Stimulated activated CD4-positive, alpha-beta T cell treated with anti-CD3 and anti-CD28 coated beads, Interleukin-2, amount 100 ng/mL, for 48 hours (primary cell): ENCODE measurements around the gene PIP5K1C.

Experiments used
- DNase-seq, 2 donors: peaks; one replicate each; pipeline ENCODE4 v3.0.0-alpha.2; 2020

The PIP5K1C gene

GRCh38 chr19:3721131-3721886, 21.0 kb upstream of the PIP5K1C start:
- DNase-seq = peak; percentile 88 to 95

DNA sequence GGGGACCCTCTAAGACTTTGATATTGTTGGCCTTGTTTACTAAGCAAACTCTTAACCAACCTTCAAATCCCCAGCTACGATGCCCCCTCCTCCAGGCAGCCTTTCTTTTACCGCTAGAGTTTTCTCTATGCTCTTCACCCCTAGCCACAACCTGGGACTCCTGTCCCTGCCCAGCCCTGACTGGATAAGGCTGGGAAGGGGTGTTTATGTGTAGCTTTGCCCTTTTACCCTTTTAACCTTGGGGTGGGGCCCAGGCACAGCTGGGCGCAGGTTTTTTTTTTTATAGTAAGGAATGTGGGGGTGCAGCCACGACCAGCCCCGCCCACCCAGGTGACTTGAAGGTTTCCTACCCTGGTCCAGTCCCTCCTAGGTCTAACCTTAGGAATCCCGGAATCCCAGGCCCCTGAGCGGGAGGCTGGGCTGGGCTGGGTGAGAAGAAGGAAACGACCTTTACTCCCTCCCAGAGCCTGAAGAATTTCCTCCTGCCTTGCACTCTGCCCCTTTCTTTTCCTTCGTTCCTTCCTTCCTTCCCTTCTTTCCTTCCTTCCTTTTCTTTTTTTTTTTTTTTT, 20.2 kb upstream of the PIP5K1C start:
- no peak for DNase-seq

DNA sequence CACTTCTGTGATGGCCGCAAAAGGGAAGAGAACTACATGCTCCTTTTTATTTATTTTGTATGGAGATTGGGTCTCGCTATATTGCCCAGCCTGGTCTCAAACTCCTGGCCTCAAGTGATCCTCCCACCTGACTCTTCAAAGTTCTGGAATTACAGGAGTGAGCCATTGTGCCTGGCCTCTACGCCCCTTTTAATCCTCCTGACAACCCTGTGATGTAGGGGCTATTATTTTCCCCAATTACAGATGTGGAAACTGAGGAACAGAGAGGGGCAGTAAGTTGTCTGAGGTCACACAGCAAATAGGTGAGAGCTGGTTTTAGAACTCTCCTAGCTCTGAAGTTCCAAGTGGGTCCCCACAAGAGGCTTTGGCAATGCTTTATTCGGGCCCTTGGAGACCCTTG, 19.6 kb upstream of the PIP5K1C start:
- DNase-seq = no peak

DNA sequence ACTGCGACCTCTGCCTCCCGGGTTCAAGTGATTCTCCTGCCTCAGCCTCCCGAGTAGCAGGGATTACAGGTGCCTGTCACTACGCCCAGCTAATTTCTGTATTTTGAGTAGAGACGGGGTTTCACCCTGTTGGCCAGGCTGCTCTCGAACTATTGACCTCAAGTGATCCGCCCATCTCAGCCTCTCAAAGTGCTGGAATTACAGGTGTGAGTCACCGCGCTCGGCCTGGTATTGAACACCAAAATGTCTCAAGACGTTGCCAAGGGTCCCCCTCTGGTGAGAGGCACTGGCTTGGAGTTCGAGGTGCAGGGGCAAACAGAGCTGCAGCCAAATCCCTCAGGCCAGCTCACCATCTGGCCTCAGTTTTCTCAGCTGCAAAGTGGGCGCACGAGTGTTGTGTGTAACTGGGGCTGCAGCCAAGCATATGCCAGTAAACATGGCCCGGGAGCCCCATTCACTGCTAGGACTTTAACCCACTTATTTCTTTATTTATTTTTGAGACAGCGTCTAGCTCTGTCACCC, 15.9 kb upstream of the PIP5K1C start:
- DNase-seq = no peak

DNA sequence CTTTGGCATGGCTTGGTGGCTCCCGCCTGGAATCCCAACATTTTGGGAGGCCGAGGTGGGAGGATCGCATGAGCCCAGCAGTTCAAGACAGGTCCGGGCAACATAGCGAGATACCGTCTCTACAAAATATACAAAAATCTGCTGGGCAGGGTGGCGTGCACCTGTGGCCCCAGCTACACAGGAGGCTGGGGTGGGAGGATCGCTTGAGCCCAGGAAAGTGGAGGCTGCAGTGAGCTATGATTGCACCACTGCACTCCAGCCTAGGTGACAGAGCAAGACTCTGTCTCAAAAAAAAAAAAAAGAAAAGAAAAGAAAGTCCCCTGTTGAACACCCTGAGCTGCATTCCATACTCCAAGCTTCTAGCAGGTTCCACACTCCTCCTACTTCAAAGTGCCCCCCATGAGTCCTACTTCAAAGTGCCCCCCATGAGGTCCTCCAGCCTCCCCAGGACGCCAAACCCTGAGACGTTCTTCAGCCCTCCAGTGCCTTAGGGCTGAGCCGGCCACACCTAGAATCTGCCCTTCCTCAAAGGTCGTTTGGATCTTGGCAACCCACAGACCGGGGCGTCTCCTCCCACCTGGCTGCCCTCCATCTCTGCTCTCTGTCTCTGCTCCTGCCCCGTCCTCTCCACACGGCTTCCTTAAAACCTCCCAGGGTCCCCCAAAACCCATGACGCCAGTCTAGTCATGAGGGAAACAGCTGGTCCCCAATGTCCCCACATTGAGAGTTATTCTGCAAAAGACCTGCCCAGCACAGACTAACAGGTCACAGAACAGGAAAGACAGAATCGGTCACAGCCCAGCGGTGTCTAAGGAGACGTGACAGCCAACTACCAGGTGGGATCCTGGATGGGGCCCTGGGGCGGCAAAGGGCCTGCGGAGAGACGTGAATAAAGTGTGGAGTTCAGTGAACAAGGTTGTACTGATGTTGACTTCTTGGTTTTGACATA, 12.7 kb upstream of the PIP5K1C start:
- DNase-seq = no peak

- no peak for DNase-seq
These were observed 10.1 kb upstream of the PIP5K1C start for GRCh38 chr19:3710265-3710812.

- DNase-seq = no peak
These were observed 8.1 kb upstream of the PIP5K1C start, which contains the start of gene TJP3 for GRCh38 chr19:3708207-3708931. TSS of gene TJP3 (plus strand) at chr19:3708384. CDS start at chr19:3728433, 20,049 bp downstream.

- no peak for DNase-seq
These were observed 7.6 kb upstream of the PIP5K1C start for GRCh38 chr19:3707868-3708206.

GRCh38 chr19:3701200-3701599, 932 bp upstream of the PIP5K1C start:
- no peak for DNase-seq

DNA sequence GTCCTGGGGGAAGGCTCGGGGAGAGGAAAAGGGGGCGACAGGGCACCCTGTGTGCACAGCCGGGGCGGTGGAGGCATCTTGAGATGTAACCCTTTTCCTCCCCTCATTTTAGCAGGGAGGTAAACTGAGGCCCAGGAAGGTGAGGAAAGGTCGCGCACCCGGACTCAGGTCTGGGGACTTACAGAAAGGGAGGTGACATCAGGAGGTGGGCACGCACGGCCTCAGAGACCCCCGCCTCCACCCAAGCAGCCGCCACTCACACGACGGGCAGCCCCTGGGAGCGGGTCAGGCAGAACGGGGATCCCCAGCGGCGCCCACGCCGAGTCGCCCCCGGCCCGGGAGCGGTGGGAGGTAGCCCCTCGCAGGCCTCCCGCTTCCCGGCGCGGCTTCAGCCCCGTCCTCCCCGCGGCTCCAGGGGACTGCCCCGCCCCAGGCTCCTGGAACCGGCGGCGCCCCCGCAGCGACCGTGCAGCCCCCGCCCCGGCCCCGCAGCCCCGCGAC, 477 bp downstream of the PIP5K1C start:
- DNase-seq = no peak

DNA sequence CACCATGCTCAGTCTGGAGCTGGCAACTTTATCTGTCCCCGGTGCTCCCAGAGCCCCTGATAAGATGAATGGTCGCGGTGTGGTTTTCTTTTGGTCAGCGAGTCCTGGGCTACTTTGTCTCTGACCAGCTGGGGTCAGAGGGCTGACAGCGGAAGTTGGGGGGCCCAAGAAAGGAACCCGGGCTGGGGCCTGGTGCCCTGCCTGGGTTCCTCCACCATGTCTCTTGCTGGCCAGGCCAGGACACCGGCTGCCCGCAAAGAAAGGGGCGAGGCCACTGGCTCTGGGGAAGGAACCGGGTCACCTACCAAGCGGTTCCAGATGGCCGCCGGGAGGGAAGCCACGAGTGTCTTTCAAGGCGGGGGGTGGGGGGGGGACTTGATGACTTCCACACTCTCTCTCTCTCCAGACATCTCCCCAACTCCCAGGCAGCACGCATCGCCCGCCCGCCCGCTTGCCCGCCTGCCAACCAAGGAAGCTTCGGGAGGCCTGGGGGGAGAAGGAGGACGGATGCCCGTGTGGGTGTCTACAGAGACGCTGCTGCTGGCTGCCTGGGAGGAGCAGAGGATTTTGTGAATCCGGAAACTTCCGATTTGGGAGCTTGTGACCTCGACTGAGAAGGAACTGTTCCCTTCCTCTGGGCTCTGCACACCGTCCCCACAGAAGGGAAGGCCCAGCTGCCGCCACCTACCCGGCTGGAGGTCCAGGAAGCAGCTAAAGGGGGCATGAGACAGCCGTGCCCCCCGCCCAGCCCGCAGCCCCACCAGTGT, 1.1 kb downstream of the PIP5K1C start:
- peak in 1 of 2 donors; percentile 10 for DNase-seq

DNA sequence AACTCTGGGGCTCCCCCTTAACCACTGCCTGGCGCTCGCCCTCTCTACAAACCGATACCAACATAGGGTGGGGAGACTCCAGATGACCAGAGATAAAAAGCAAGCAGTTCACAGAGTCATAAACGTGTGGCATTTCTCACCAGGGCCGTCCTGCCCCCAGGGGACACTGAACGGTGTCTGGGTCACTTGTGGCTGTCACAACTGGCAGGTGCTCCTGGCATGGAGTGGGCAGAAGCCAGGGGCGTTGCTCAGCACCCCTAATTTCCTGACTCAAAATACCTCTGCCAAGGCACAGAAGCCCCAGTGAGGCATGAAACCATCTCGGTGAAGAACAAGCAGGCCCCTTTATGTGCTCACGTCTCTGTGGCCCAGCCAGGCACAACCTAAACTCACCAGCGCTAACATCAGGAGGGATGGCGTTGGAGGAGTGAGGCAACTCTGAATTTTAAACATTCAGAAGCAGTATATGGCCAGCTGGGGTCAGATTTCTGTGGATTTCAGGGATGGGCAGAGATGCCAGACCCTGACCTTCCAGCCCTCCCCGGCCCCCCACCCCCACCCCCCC, 1.8 kb downstream of the PIP5K1C start:
- no peak for DNase-seq

DNA sequence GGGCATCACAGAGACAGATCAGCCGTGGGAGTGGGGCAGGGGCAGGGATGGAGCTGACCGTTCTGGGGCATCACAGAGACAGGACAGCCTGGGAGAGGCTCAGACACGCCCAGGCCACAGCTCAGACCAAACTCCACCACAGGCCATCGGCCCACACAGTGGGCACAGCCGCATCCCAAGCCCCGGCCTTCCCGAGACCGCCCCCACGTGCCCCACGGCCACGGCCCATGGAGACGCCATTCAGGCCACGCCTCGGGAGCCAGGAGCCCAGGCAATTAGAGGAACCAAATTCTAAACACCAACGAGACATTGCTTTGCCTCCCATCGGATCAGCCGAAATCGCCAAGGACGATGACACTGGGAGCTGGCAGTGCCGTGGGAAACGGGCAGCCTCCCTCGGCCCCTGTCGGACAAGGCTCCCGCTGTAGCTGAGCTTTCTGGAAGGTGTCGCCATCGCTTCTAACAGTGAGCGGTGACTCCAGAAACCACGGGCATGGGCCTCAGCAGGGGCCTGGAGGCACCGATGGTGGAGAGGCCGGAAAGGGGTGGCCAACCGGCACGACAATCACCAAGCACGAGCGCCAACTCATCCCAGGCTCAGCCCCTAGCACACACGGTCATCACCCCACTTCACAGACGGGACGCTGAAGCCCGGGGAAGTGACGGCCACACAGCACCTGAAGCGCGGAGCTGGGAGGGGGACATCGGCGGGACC, 2.4 kb downstream of the PIP5K1C start:
- no peak for DNase-seq

GRCh38 chr19:3697094-3697493, 3.2 kb downstream of the PIP5K1C start:
- no peak for DNase-seq

GRCh38 chr19:3696660-3696995, 3.6 kb downstream of the PIP5K1C start:
- DNase-seq = no peak

DNA sequence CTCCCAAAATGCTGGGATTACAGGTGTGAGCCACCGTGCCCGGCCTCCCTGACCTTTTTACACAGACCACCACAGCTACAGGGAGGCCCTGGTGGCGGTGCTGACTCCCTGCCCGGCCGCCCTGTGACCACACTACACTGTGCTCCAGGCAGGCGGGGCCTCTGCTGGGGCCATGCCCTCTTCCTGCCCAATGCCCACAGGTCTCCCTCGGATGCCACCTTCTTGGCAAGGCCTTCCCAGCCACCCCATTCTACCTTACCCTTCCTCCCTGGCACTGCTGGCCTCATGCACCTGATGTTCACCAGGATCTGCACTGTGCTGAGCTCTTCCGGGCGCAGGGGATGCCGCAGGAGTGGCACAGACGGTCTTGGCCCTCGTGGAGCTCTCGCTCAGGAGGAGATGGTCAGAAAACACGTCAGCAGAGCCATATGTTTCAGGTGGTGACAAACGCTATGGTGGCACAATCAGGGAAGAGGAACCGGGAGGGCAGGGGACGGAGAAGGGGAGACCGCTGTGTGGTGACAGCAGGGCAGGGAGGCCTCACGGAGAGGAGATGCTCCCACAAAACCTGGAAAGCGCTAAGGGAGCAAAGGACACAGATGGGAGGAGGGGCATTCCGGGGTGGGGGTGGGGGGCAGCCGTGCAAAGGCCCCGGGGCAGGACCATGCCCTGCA, 4.1 kb downstream of the PIP5K1C start:
- DNase-seq = no peak

DNA sequence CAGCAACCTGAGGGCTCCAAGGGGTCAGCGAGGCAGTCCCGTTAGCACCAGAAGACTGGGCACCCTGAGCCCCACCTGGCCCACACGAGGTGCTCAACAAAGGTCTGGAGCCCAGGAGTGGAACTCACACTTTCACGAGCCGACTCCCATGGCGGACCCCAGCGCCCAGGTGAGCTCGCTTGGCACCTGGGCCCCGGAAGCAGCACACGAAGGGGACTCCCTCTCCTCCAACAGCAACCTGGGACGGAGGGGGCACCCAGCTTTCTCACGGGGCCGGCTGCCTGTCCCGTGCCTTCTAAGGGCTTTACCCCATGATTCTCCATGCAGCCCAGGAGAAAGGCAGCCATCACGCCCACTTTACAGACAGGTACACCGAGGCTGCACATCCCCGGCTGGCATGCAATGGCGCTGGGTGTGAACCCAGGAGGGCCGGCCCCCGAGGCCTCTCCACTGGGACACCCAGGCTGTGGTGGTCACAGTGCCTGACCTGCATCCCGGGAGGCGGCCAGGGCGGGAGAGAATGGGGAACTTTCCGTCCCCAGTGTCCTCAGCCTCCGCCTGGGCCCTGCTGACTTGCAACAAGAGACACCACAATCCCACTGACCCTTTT, 5.0 kb downstream of the PIP5K1C start:
- no peak for DNase-seq

GRCh38 chr19:3694361-3695123, 5.7 kb downstream of the PIP5K1C start:
- no peak for DNase-seq
